Activated CD8-positive, alpha-beta memory T cell treated with anti-CD3 and anti-CD28 coated beads, Interleukin-2, amount 50 U/mL, for 1 hour (primary cell): ENCODE measurements around the gene KCTD17.

Experiments used
- DNase-seq: peaks from one replicate; pipeline ENCODE4 v3.0.0-alpha.2; 2020; ENCODE audit errors: extremely low read depth

The KCTD17 gene

DNA sequence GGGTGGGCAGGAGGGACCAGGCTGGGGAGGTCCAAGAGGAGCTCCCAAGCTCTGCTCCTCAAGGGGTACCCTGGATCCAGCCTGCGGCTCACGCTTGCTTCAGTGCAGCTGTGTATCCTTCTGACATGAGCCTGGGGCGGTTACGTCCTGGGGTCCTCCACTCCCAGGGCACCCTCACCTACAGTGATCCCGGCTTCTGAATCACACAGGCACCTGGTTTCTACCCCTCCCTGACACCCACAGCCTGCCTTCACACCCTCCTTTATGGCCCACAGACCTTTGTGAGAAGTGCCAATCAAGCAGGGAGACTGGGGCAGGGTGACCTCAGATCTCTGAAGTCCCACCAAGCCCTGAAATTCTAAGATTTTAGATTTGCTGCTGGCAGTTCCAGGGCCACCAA is 30.5 kb upstream of the KCTD17 start:
- no peak for DNase-seq

DNA sequence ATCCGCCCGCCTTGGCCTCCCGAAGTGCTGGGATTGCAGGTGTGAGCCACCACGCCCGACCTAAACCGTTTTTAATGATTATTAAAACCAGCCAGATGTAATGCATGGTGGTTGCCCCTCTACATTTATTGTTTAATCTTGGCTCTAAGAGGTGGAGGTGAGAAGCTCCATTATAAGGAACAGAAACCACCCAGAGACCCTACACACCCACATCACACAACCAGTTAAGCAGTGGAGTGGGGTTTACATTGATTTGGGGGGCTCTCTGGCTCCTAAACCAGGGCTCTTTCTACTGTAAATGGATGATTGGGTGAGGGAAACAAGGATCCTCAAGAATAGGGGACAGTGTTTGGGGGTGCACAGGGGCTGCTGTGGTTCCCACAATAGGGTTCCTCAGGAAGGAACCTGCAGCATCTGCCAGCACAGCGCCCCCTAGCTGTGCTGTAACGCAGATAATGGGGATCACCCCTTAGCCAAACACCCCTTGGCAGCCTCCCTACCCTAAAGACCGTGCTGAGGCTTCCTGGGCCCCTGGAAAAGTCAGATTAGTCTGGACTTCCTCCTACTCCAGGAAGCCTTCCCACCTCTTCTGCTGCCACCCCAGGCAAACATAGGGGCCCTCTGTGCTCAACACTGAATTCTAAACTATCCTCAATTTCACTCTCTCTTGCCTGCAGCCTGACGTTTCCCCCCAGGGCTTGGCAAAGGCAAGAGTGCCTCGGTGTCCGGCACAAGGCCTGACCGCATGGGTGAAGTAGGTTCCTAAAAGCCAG is 29.6 kb upstream of the KCTD17 start:
- DNase-seq = no peak

DNA sequence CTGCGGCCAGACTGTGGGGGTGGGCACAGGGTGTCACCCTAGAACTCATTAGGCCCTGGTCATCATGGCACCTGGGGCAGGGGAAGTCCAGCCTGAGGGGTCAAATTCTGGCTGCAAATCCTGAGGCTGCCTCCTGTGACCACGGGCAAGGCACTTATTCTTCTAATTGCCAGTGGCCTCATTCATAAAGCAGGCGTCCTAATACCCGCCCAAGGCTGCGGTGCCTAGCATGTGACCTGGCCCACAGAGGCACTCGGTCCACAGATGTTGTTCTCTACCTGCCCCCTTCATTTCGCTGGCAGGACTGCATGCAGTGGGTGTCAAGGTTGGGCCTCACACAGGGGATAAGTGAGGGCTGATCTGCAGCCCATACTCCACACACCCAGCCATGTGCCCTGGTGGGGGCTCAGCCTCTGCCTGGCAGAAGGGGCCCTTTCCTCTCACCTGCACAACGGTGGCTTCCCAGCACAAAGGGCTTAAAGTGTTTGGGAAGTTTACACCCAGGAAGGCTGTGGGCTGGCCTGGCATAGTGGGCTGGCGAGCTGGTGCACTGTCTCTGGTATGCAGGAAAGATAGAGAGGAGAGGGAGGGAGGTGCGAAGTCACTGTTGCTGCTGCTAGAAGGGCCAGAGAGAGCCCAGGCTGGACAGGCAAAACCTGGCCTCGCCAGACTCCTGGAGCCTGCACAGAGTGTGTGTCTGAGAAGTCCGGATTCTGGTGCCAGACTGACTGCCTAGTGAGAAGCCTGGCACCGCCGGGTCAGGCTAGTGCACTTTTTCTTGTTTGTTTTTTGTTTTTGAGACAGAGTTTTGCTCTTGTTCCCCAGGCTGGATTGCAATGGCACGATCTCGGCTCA is 28.8 kb upstream of the KCTD17 start:
- no peak for DNase-seq

DNA sequence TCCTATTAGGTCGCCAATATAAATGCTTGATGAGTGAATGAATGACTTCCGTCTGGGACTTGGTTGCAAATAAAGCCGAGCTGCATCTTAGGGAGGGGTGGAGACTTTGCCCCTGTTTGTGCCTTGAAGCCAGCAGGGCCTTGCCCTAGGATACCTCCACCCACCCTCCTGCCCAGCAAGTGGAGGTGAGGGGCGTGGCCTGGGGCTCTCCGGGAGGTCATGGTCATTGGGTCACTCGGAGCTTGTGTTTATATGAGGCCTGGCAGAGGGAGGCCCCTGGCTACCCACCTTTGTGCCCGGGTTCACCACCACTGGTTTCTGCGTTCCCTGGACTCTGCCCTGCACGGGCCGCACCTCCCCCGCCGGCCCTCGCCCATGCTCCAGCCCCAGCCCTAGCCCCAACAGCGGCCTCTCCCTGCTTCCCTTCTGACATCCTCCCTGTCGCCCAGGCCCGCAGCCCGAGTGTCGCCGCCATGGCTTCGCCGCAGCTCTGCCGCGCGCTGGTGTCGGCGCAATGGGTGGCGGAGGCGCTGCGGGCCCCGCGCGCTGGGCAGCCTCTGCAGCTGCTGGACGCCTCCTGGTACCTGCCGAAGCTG is 27.7 kb upstream of the KCTD17 start:
- DNase-seq = no peak

DNA sequence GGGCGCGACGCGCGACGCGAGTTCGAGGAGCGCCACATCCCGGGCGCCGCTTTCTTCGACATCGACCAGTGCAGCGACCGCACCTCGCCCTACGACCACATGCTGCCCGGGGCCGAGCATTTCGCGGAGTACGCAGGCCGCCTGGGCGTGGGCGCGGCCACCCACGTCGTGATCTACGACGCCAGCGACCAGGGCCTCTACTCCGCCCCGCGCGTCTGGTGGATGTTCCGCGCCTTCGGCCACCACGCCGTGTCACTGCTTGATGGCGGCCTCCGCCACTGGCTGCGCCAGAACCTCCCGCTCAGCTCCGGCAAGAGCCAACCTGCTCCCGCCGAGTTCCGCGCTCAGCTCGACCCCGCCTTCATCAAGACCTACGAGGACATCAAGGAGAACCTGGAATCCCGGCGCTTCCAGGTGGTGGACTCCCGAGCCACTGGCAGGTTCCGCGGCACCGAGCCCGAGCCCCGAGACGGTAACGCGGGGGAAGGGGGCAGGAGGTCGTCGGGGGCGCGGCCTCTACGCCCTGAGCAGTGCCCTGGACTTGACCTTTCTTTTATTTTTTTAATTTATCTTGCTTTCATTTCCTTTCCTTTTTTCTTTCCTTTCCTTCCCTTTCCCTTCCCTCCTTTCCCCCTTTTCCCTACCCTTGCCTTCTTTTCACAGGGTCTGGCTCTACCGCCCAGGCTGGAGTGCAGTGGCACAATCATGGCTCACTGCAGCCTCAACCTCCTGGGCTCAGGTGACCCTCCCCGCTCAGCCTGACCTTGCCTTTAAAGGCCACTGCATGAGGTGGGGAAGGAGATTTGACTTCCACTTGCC is 27.0 kb upstream of the KCTD17 start:
- DNase-seq = no peak

DNA sequence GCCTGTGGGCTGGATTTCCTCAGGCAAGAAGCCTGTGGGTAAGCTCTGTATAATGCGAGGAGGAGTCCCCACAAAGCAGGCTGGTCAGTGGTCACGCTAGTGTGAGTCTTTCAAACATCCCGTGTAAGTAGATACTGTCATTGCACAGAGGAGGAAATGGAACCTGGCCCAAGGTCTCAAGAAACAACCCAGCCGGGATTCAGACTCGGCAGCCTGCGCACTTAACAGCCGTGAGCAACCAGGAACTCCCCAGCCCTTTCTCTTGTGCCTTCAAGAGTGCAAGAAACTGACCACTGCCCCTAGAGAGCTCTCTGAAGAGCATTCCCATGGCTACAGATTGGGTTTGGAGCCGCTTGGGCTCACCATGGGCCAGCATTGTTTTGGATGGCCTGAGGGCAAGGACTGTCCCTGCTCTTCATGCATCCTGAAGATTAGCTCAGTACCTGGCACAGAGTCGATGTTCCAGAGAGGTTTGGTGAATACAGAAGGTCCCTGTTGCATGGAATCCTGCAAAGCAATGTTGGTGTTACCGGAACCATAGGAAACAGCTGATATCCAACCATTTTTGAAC is 26.0 kb upstream of the KCTD17 start:
- DNase-seq = no peak

DNA sequence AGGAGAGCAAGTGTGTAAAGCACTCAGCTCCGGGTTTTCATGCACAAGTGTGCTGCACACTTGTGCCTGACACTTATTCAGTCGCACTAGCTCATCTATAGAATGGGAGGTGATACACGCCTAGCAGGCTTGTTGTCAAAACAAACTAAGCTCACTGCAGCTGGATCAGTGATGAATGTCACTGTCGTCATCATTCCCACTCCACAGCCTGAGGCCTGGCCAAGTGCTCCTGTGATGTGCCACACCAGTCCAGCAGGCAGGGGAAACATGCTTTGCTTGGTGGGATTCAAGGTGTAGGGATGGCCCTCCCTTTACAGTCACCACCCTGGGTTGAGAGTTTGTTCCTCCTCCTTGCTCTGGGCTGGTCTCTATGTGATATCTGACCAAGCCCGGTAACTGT is 25.2 kb upstream of the KCTD17 start:
- DNase-seq = no peak

DNA sequence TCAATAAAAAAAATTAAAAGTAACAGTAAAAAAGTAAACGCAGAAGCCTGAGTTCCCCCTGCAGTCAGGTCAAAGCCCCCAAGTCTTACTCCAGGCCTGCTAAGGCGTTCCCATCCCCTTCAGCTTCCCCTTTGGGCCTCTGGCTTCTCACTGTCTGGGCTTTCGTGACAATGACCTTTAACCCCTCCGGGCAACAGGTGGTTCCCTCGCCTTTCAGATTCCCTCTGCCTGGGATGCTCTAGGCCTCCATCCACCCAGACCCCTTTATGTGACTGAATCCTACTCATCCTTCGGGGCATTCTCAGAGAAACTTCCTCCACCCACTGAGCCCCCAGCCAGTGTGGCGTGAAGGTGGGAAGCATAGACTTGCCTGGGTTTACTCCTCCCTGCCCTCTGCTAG is 24.0 kb upstream of the KCTD17 start:
- no peak for DNase-seq

DNA sequence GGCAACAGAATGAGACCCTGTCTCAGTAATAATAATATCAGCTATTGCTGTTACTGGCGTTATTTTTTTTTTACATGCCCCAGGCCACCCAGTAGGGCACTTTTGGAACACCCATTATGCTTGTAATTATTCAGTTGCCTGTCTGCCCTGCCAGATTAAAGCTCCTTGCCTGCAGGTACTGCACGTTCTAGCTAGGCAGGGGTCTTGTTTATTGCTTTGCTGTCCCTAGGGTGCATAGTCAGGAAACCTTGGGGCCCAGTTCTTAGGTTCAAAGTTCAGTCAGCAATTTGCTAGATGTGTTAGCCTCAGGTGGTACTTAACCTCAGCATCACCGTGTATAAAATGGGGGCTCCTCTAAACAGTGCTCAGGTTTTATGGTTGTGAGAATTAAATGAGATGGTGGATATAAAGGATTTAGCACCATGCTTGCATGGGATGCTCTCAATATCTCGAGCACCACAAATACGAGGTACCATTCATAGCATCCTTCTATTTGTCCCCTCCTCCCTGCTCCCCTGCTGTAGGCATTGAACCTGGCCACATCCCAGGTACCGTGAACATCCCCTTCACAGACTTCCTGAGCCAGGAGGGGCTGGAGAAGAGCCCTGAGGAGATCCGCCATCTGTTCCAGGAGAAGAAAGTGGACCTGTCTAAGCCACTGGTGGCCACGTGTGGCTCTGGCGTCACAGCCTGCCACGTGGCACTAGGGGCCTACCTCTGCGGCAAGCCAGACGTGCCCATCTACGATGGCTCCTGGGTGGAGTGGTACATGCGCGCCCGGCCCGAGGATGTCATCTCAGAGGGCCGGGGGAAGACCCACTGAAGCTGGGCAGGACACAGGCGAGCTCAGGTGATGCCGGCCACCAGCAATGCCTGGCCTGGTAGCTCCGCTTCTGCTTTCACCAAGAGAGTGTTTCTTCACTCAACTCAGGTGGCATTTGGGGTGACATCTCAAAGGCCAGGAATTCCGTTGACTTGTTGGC is 22.6 kb upstream of the KCTD17 start:
- no peak for DNase-seq

DNA sequence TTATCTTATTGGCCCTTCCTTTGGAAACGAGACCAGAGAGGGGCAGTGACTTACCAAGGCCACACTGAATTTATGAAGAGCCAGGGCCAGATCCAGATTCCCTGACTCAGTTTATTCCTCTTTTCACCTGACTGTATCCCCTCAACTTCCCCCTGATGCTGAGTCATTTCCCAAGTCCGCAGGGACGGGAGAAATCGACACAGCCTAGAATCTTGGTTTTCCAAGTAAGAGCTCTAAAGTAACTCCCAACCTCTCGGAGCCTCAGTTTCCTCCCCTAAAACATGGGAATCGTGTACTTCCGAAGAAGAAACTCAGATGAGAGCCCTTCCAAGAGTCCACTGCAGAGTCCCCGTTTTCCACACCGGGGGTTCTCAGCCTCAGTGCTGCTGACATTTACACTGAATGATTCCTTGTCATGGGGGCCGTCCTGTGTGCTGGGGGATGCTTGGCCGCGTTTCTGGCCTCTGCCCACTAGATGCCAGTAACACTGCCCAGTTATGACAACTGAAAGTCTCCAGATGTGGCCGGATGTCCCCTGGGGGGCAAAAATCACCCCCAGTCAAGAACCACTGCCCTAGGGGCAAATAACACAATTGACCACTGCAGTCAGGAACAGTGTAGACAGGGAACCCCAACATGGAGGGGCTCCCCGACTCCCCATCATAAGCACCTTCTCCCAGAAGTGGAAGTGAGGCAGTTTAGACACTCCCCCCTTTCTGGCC is 20.8 kb upstream of the KCTD17 start:
- DNase-seq = no peak

DNA sequence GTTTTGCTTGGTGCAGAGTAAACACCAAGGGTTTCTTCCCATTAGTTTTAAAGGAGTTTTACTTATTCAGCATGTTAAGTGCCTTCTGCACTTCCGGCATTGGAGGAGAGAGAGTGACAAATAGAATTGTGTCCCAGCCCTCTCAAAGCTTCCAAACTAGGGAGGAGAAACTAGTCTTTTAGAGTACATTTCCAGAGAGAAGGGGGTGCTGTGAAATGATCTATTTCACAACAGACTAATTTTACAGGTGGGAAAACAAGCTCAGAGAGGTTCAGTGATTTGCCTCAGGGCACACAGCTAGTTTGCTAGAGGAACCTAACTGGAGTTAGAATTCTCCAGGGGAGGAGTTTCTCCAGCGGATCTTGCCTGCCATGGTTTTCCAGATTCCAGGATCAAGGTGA is 19.4 kb upstream of the KCTD17 start:
- DNase-seq = no peak

DNA sequence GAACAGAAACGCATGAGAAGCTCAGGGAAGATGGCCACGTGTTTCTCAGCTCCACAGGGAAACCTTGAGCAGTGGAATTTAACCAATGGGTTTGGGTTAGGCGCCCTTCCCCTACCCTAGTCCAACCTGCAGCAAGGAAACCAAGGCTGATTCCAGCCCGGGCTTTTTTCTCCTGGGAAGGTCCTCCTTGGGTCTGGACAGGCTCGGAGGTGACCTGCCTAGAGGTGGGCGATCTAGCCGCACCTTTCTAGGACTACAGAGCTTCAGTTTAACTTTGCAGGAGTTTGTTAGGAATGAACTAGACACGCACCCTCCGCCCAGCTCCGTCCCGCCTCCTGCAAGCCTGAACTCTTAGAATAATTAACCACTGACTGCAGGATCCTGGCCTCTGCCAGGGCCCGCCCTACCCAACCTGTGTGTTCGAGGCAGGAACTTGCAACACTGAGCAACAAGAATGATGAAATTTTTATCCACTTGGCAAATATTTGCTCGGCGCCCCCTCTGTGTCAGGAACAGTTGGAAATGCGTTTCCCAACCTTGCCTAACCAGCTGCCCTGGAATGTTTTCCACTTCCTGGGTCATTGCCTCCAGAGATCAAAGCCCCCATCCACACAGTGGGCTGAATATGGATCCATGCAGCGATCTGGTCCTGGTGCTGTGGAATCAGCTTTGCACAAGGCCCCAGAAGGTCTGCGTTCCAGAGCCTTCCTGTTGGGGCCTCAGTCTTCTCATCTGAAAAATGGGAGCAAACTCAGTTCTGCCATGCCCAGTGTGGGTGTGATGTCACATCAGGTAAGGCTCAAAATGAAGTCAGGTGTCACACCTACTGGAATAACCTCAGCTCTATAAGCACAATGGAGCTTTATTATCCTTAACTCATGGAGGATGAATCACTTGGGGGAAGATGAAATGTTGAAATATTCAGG is 18.7 kb upstream of the KCTD17 start:
- no peak for DNase-seq

DNA sequence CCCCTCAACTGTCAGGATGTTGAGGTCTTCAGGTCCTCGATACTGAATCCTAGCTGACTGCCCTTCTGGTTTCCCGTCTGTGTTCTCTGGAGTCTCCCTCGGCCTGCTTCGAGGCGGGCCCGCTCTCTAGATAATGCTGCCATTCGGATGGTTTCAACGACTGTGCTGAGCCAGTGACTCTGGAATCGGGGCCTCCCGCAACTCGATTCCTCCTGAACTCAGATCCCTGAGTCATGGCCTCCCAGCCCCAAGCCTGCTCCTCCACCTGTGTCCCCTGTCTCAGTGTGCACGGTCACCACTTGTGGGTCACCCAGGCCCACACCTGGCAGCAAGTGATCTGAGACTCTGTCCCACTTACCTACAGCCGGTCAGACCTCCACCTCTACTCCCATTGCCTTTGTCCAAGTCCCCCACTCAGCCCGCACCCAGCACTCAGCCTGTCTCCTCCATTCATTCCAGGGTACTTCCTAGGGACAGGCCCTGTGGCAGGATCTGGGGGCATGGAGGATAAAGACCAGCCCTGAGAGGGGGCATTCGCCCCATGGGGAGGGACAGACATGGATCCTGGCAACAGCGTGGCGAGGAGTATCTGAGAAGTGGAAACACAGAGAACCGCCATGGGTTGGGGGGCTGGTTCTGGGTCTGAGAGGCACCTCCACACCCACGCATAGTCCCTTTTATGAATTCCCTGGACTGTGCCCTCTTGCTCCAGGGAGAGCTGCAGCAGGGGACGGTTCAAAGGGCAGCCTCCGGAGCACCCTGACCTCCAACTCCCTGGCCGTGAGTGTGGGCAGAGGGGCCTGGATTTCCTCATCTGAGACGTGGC is 17.7 kb upstream of the KCTD17 start:
- no peak for DNase-seq

DNA sequence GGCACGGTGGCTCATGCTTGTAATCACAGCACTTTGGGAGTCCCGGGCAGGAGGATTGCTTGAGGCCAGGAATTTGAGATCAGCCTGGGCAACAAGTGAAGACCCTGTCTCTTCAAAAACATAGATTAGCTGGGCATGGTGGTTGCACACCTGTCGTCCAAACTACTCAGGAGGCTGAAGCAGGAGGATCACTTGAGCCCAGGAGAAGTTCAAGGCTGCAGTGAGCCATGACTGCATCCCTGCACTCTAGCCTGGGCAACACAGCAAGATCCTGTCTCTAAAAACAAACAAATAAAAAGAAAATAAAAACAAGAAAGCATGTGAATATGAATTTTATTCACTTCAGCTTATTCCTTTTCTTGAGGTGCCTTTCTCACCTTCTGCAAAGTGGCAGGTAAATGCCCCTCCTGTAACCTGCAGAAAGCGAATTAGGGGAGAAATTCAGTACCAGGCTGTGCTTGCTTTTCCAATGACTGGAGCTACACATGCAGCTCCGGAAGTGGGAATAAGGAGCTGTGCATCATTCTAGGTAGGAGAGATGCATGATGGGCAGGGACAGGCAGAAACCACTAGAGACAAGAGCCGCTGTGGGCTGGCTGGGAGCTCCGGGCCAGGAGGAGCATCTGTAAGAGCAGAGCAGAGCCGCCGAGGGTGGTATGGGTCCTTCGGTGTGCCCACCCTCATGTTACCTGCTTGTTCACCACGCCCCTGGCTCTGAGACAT is 14.7 kb upstream of the KCTD17 start:
- no peak for DNase-seq

DNA sequence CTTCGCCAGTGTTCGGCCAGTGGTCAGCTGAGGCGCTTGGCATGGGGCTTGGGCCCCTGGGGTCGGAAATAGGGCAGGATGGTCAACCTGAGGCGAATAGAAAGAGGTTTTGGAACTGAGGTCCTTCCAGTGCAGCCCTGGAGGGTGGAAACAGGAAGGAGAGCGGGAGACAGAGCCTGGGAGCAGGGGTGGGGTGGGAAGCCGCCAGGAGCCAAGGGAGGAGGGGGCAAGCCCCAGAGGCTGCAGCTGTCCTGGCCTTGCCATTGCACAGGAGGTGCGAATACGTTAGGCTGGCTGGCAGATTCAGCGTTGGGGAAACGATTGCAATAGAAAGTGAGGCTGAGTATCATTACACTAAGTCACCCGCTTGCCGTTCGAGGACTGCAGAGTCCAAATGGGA is 13.9 kb upstream of the KCTD17 start:
- no peak for DNase-seq

DNA sequence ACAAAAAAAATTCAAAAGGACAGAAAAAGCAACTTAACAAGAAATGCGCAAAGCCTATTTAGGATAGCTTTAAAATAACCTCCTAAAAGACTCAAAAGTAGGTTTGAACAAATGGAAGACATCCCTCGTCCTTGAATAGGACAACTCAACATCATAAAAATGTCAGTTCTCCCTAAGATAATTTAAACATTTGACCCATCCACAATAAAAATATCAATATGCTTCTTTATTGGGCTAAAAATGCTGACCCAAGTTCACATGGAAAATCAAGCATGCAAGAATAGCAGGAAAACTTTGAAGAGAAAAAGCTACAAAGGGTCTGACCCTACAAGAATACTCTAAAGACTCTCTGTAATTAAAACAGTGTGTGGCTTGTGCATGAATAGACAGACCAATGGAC is 12.1 kb upstream of the KCTD17 start:
- no peak for DNase-seq

DNA sequence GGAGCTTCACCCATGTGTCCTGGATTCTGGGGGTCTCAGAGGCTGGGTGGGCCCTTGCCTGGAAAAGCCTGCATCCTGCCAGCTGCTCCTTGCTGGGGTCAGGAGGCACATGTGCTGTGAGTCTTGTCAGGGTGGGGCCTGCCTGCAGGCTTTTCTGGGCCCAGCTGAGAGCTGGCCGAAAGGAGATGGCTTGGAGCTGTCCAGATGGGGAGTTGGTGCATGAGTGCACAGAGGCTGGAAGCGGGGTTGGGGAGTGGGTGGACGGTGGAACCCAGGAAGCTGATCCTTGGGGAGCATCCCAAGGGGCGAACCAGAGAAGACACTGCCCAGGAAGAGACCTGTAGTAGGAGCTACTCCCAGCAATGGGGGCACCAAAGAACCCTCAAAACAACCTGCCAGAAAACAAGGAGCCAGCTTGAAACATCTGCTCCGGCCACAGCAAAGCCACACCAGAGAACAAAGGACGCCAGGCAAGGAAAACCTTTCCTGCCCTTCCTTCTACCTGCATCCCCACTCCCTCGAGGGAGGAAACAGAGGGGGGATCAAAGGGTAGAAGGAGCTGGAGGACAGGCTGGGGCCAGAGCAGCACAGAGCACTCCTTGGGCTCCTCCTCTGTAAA is 8.2 kb upstream of the KCTD17 start:
- no peak for DNase-seq
